ENCODE results near the gene STBD1. TPM values are rescaled to one million over a fixed set of nuclear protein-coding genes. Genes with fewer than 3 reads are reported as not detected.

Gene STBD1
- total RNA-seq, 2 experiments from 2014 or later = 0.63 to 0.67 TPM

- no peaks in the 10 kb centered on the region for H3K36me3 Mint-ChIP-seq
- H3K27ac Mint-ChIP-seq = no peak overlapping the region
Observed at GRCh38 chr4:76308548-76308947, 2.0 kb downstream of the STBD1 start.

GRCh38 chr4:76309939-76310550, 3.5 kb downstream of the STBD1 start:
- intact Hi-C loops (cut with micrococcal nuclease) = loop anchor here (5.0 to 10.0 kb wide), 5 partner anchors 58 to 795 kb away; partner anchors contain the start of genes FAM47E, RCHY1, SDAD1 and THAP6
- H3K36me3 Mint-ChIP-seq = no peaks in the 10 kb centered on the region
- ChIA-PET CTCF (interaction anchor here (0.9 kb wide), 1 partner anchor 63 kb away, joined by 3 read pairs; no protein-coding TSS in a partner anchor), POLR2A (no interaction called here)
- no peak overlapping the region for H3K27ac Mint-ChIP-seq
- H3K4me1 Mint-ChIP-seq (ENCODE audit: low read depth) = peaks cover 8% of the 10 kb centered on the region
- H3K4me3 Mint-ChIP-seq = no peak overlapping the region
- H3K9me3 Mint-ChIP-seq = peaks cover under 1% of the 10 kb centered on the region
- DNase-seq = no peak
- H3K27me3 Mint-ChIP-seq = peaks cover 1% of the 10 kb centered on the region

More at GRCh38 chr4:76308548-76308947, 2.0 kb downstream of the STBD1 start:
- ChIA-PET POLR2A (no interaction called here), CTCF (interaction anchor here (0.9 kb wide), 1 partner anchor 69 kb away, joined by 3 read pairs; no protein-coding TSS in a partner anchor)
- Mint-ChIP-seq H3K27me3 (no peaks in the 10 kb centered on the region), H3K4me1 (ENCODE audit: low read depth) (peaks cover 13% of the 10 kb centered on the region), H3K9me3 (no peaks in the 10 kb centered on the region), H3K4me3 (no peak overlapping the region)
- intact Hi-C loops (cut with micrococcal nuclease) = loop anchor here (5.0 to 10.0 kb wide), 5 partner anchors 56 to 794 kb away; partner anchors contain the start of genes FAM47E, RCHY1, SDAD1 and THAP6
- DNase-seq = no peak

GRCh38 chr4:76310683-76311082, 4.2 kb downstream of the STBD1 start:
- Mint-ChIP-seq H3K27ac (no peak overlapping the region), H3K9me3 (peaks cover 7% of the 10 kb centered on the region), H3K4me1 (ENCODE audit: low read depth) (peaks cover 2% of the 10 kb centered on the region), H3K36me3 (peaks cover 3% of the 10 kb centered on the region), H3K4me3 (no peak overlapping the region), H3K27me3 (peaks cover 4% of the 10 kb centered on the region)
- no peak for DNase-seq
- POLR2A ChIA-PET = no interaction called here
- CTCF ChIA-PET = interaction anchor here (0.9 kb wide), 1 partner anchor 62 kb away, joined by 3 read pairs; no protein-coding TSS in a partner anchor
- intact Hi-C loops (cut with micrococcal nuclease) = no loop called here

- ChIA-PET CTCF (interaction anchor here (0.7 to 0.9 kb wide), 2 partner anchors 10 to 66 kb away, joined by 3 to 4 read pairs; no protein-coding TSS in a partner anchor), POLR2A (no interaction called here)
- Mint-ChIP-seq H3K9me3 (peaks cover 18% of the 10 kb centered on the region), H3K4me3 (no peak overlapping the region), H3K4me1 (ENCODE audit: low read depth) (no peaks in the 10 kb centered on the region), H3K36me3 (peaks cover 7% of the 10 kb centered on the region), H3K27ac (no peak overlapping the region), H3K27me3 (peaks cover 7% of the 10 kb centered on the region)
- intact Hi-C loops (cut with micrococcal nuclease) = no loop called here
- DNase-seq = no peak
Observed at GRCh38 chr4:76311896-76312331, 5.4 kb downstream of the STBD1 start.

- H3K27ac Mint-ChIP-seq = no peak overlapping the region
- H3K4me1 Mint-ChIP-seq (ENCODE audit: low read depth) = no peaks in the 10 kb centered on the region
- H3K4me3 Mint-ChIP-seq = no peak overlapping the region
- peaks cover 21% of the 10 kb centered on the region for H3K9me3 Mint-ChIP-seq
- no peak for DNase-seq
- H3K27me3 Mint-ChIP-seq = peaks cover 7% of the 10 kb centered on the region
- CTCF ChIA-PET = interaction anchor here (0.7 kb wide), 1 partner anchor 11 kb away, joined by 4 read pairs; no protein-coding TSS in a partner anchor
- POLR2A ChIA-PET = no interaction called here
- intact Hi-C loops (cut with micrococcal nuclease) = no loop called here
- H3K36me3 Mint-ChIP-seq = peaks cover 7% of the 10 kb centered on the region
Observed at GRCh38 chr4:76312457-76312856, 5.9 kb downstream of the STBD1 start.

GRCh38 chr4:76313547-76313946, 7.0 kb downstream of the STBD1 start:
- peaks cover 21% of the 10 kb centered on the region for H3K9me3 Mint-ChIP-seq
- no peaks in the 10 kb centered on the region for H3K4me1 Mint-ChIP-seq (ENCODE audit: low read depth)
- ChIA-PET CTCF (interaction anchor here (1.0 kb wide), 1 partner anchor 133 kb away, joined by 3 read pairs; no protein-coding TSS in a partner anchor), POLR2A (no interaction called here)
- no peak for DNase-seq
- H3K4me3 Mint-ChIP-seq = no peak overlapping the region
- intact Hi-C loops (cut with micrococcal nuclease) = no loop called here
- peaks cover 7% of the 10 kb centered on the region for H3K36me3 Mint-ChIP-seq
- peaks cover 7% of the 10 kb centered on the region for H3K27me3 Mint-ChIP-seq
- no peak overlapping the region for H3K27ac Mint-ChIP-seq

- H3K36me3 Mint-ChIP-seq = peaks cover 7% of the 10 kb centered on the region
- DNase-seq = no peak
- no peak overlapping the region for H3K27ac Mint-ChIP-seq
- no peaks in the 10 kb centered on the region for H3K4me1 Mint-ChIP-seq (ENCODE audit: low read depth)
- H3K4me3 Mint-ChIP-seq = no peak overlapping the region
- peaks cover 28% of the 10 kb centered on the region for H3K9me3 Mint-ChIP-seq
- ChIA-PET CTCF (no interaction called here), POLR2A (no interaction called here)
- H3K27me3 Mint-ChIP-seq = peaks cover 9% of the 10 kb centered on the region
- intact Hi-C loops (cut with micrococcal nuclease) = no loop called here
Observed at GRCh38 chr4:76315267-76315918, 8.9 kb downstream of the STBD1 start.

GRCh38 chr4:76316131-76316530, 9.6 kb downstream of the STBD1 start:
- no peak for DNase-seq
- ChIA-PET CTCF (no interaction called here), POLR2A (no interaction called here)
- Mint-ChIP-seq H3K4me3 (no peak overlapping the region), H3K9me3 (peaks cover 29% of the 10 kb centered on the region), H3K36me3 (peaks cover 7% of the 10 kb centered on the region), H3K27me3 (peaks cover 10% of the 10 kb centered on the region), H3K27ac (no peak overlapping the region), H3K4me1 (ENCODE audit: low read depth) (no peaks in the 10 kb centered on the region)
- intact Hi-C loops (cut with micrococcal nuclease) = no loop called here

GRCh38 chr4:76322236-76322635, 15.7 kb downstream of the STBD1 start:
- Mint-ChIP-seq H3K9me3 (peaks cover 34% of the 10 kb centered on the region), H3K4me3 (no peak overlapping the region), H3K27ac (no peak overlapping the region), H3K4me1 (ENCODE audit: low read depth) (no peaks in the 10 kb centered on the region), H3K36me3 (peaks cover 4% of the 10 kb centered on the region), H3K27me3 (peaks cover 3% of the 10 kb centered on the region)
- CTCF ChIA-PET = no interaction called here
- intact Hi-C loops (cut with micrococcal nuclease) = no loop called here
- DNase-seq = no peak
- POLR2A ChIA-PET = no interaction called here

- no peak overlapping the region for H3K27ac Mint-ChIP-seq
- H3K4me3 Mint-ChIP-seq = no peak overlapping the region
- ChIA-PET CTCF (interaction anchor here (0.8 kb wide), 1 partner anchor 145 kb away, joined by 3 read pairs; no protein-coding TSS in a partner anchor), POLR2A (no interaction called here)
- H3K36me3 Mint-ChIP-seq = peaks cover 4% of the 10 kb centered on the region
- no peak for DNase-seq
- intact Hi-C loops (cut with micrococcal nuclease) = no loop called here
- peaks cover 34% of the 10 kb centered on the region for H3K9me3 Mint-ChIP-seq
- no peaks in the 10 kb centered on the region for H3K4me1 Mint-ChIP-seq (ENCODE audit: low read depth)
- H3K27me3 Mint-ChIP-seq = peaks cover 6% of the 10 kb centered on the region
Observed at GRCh38 chr4:76325072-76325471, 18.5 kb downstream of the STBD1 start.

- H3K27me3 Mint-ChIP-seq = peaks cover 5% of the 10 kb centered on the region
- H3K4me3 Mint-ChIP-seq = no peak overlapping the region
- ChIA-PET POLR2A (no interaction called here), CTCF (no interaction called here)
- H3K9me3 Mint-ChIP-seq = peaks cover 30% of the 10 kb centered on the region
- no peak overlapping the region for H3K27ac Mint-ChIP-seq
- no peak for DNase-seq
- H3K4me1 Mint-ChIP-seq (ENCODE audit: low read depth) = no peaks in the 10 kb centered on the region
- H3K36me3 Mint-ChIP-seq = peaks cover 4% of the 10 kb centered on the region
- intact Hi-C loops (cut with micrococcal nuclease) = no loop called here
Observed at GRCh38 chr4:76326515-76326914, 20.0 kb downstream of the STBD1 start.

- no peaks in the 10 kb centered on the region for H3K4me1 Mint-ChIP-seq (ENCODE audit: low read depth)
- ChIA-PET POLR2A (no interaction called here), CTCF (interaction anchor here (1.0 kb wide), 1 partner anchor 156 kb away, joined by 3 read pairs; no protein-coding TSS in a partner anchor)
- no peak overlapping the region for H3K4me3 Mint-ChIP-seq
- H3K36me3 Mint-ChIP-seq = no peaks in the 10 kb centered on the region
- H3K9me3 Mint-ChIP-seq = no peaks in the 10 kb centered on the region
- intact Hi-C loops (cut with micrococcal nuclease) = no loop called here
- no peak for DNase-seq
- no peak overlapping the region for H3K27ac Mint-ChIP-seq
- no peaks in the 10 kb centered on the region for H3K27me3 Mint-ChIP-seq
Observed at GRCh38 chr4:76334885-76335284, 28.4 kb downstream of the STBD1 start.
